ENCODE measurements around the gene MIPOL1. TPM values are rescaled to one million over a fixed set of nuclear protein-coding genes. Genes with fewer than 3 reads are reported as not detected.

The MIPOL1 gene
- total RNA-seq, 1 donor from 2014 or later, result 24.8 TPM

DNA sequence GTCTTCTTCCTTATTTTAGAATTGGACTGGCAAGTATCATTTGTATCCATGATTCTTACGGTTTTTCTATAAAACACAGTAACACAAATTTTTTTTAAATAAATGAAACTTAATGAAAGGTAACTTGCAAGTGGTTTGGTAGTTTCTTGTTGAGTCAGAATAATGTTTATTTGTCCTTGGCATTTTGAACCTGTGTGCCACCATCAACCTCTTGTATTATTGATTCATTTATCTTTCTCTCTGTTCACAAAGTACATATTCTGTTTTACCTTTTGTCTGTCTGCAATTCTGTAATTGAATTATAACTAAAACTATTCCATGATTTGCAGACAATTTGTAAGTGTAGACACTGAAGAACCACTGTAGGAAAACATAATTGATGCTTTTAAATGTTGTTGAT is 54.7 kb downstream of the MIPOL1 start:
- Histone ChIP-seq H3K9me3 (no peaks in the 10 kb centered on the region), H3K27ac (no peak overlapping the region), H3K27me3 (no peaks in the 10 kb centered on the region), H3K36me3 (no peaks in the 10 kb centered on the region), H3K4me3 (no peak overlapping the region), H3K4me1 (no peaks in the 10 kb centered on the region)
- intact Hi-C loops (cut with DNase I), result no loop called here
- TF ChIP-seq CTCF (IDR thresholded peaks at IDR 0.05) (no peak), POLR2A (IDR thresholded peaks at IDR 0.05) (no peak), POLR2AphosphoS5 (IDR thresholded peaks at IDR 0.05; ENCODE audit: insufficient read depth in 1 of 2, low read depth in 1 of 2) (no peak)
- no peak for DNase-seq (ENCODE audit: extremely low spot score in 2 of 2)

GRCh38 chr14:37253905-37254304 is 56.2 kb downstream of the MIPOL1 start:
- TF ChIP-seq POLR2A (IDR thresholded peaks at IDR 0.05), result no peak
- no peak for TF ChIP-seq CTCF (IDR thresholded peaks at IDR 0.05)
- TF ChIP-seq POLR2AphosphoS5 (IDR thresholded peaks at IDR 0.05; ENCODE audit: insufficient read depth in 1 of 2, low read depth in 1 of 2), result no peak
- H3K4me1 ChIP-seq, result no peaks in the 10 kb centered on the region
- H3K9me3 ChIP-seq, result no peaks in the 10 kb centered on the region
- intact Hi-C loops (cut with DNase I), result no loop called here
- H3K27ac ChIP-seq, result no peak overlapping the region
- no peak overlapping the region for H3K4me3 ChIP-seq
- H3K36me3 ChIP-seq, result no peaks in the 10 kb centered on the region
- DNase-seq (ENCODE audit: extremely low spot score in 2 of 2), result no peak
- no peaks in the 10 kb centered on the region for H3K27me3 ChIP-seq

GRCh38 chr14:37254411-37254947 is 56.7 kb downstream of the MIPOL1 start:
- no peaks in the 10 kb centered on the region for H3K27me3 ChIP-seq
- no peaks in the 10 kb centered on the region for H3K4me1 ChIP-seq
- no peak overlapping the region for H3K4me3 ChIP-seq
- no peak overlapping the region for H3K27ac ChIP-seq
- no peaks in the 10 kb centered on the region for H3K9me3 ChIP-seq
- TF ChIP-seq POLR2A (IDR thresholded peaks at IDR 0.05) (no peak), CTCF (IDR thresholded peaks at IDR 0.05) (no peak), POLR2AphosphoS5 (IDR thresholded peaks at IDR 0.05; ENCODE audit: insufficient read depth in 1 of 2, low read depth in 1 of 2) (no peak)
- DNase-seq (ENCODE audit: extremely low spot score in 2 of 2), result no peak
- no peaks in the 10 kb centered on the region for H3K36me3 ChIP-seq
- intact Hi-C loops (cut with DNase I), result no loop called here

GRCh38 chr14:37257501-37258070 is 59.8 kb downstream of the MIPOL1 start:
- intact Hi-C loops (cut with DNase I), result no loop called here
- no peaks in the 10 kb centered on the region for H3K4me1 ChIP-seq
- TF ChIP-seq POLR2AphosphoS5 (IDR thresholded peaks at IDR 0.05; ENCODE audit: insufficient read depth in 1 of 2, low read depth in 1 of 2) (no peak), CTCF (IDR thresholded peaks at IDR 0.05) (no peak), POLR2A (IDR thresholded peaks at IDR 0.05) (no peak)

DNA sequence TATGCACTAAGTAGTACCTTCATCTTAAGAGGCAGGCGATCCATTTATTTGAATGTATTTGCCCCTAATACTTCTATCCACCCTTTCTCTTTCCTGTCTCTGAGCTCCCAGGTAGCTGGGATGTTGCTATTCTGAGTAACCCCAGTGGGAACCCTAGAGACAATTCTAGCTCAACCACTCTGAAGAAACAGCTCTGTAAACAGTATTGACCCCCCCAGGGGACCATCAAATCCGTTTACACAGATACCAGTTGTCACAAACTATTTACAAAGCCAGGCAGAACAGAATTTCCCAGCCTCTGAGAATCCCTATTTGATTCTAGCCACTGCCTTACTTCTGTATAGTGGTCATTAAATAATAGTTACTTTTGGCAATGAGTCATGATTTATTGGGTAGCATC is 64.9 kb downstream of the MIPOL1 start:
- Histone ChIP-seq H3K4me3 (no peak overlapping the region), H3K4me1 (no peaks in the 10 kb centered on the region), H3K36me3 (no peaks in the 10 kb centered on the region), H3K27ac (no peak overlapping the region), H3K9me3 (no peaks in the 10 kb centered on the region), H3K27me3 (no peaks in the 10 kb centered on the region)
- no peak for DNase-seq (ENCODE audit: extremely low spot score in 2 of 2)
- TF ChIP-seq CTCF (IDR thresholded peaks at IDR 0.05) (no peak), POLR2A (IDR thresholded peaks at IDR 0.05) (no peak), POLR2AphosphoS5 (IDR thresholded peaks at IDR 0.05; ENCODE audit: insufficient read depth in 1 of 2, low read depth in 1 of 2) (no peak)
- intact Hi-C loops (cut with DNase I), result no loop called here

More at GRCh38 chr14:37257501-37258070, 59.8 kb downstream of the MIPOL1 start:
- H3K27ac ChIP-seq, result no peak overlapping the region
- no peaks in the 10 kb centered on the region for H3K9me3 ChIP-seq
- no peaks in the 10 kb centered on the region for H3K36me3 ChIP-seq
- H3K27me3 ChIP-seq, result no peaks in the 10 kb centered on the region
- DNase-seq (ENCODE audit: extremely low spot score in 2 of 2), result no peak
- H3K4me3 ChIP-seq, result no peak overlapping the region

Measured in vagina (tissue), 2 donors.